HFFc6 (cell line): ENCODE data around the gene CAPN8. TPM values are rescaled to one million over a fixed set of nuclear protein-coding genes. Genes with fewer than 3 reads are reported as not detected.

ENCODE experiments used
- DNase-seq: peaks from one replicate; pipeline ENCODE4 v3.0.0-alpha.2; 2018
- H3K27ac Mint-ChIP-seq: 2 replicates; pipeline ENCODE4 v1.8.0; 2020; ENCODE audit warnings: mild to moderate bottlenecking, mixed read lengths
- H3K27me3 Mint-ChIP-seq: 2 replicates; pipeline ENCODE4 v1.8.0; 2021; ENCODE audit warnings: mild to moderate bottlenecking, moderate library complexity, mixed read lengths; ENCODE audit not compliant: insufficient read depth
- H3K36me3 Mint-ChIP-seq: 2 replicates; pipeline ENCODE4 v1.8.0; 2021; ENCODE audit warnings: low read depth, mixed read lengths
- H3K4me1 Mint-ChIP-seq: 2 replicates; pipeline ENCODE4 v1.8.0; 2020; ENCODE audit warnings: low read depth, mixed read lengths
- H3K4me3 Mint-ChIP-seq: 2 replicates; pipeline ENCODE4 v1.8.0; 2020; ENCODE audit warnings: mild to moderate bottlenecking, moderate library complexity, mixed read lengths
- H3K9me3 Mint-ChIP-seq: 2 replicates; pipeline ENCODE4 v1.8.0; 2020; ENCODE audit warnings: mild to moderate bottlenecking, mixed read lengths
- CTCF ChIP-seq: fragments of 200-600 bp; sonication (generic); IDR thresholded peaks from 2 replicates; pipeline ENCODE4 v1.5.0; 2021; ENCODE audit warnings: antibody characterized with exemption, mild to moderate bottlenecking
- total RNA-seq, 6 experiments: library from RNA; stranded (reverse); fragmentation: NEBNext Ultra II Directional; extraction: Animal tissue kit (Norgen Biotek cat#: 25700); gene quantifications; 2 replicates in 1 of 6; 3 replicates in 5 of 6; pipeline ENCODE4 v1.2.3, GENCODE V29; 2021

CAPN8 gene
- total RNA-seq, 6 experiments from 2014 or later, result not detected

- DNase-seq, result no peak
- Mint-ChIP-seq H3K4me1 (no peaks in the 10 kb centered on the region), H3K36me3 (no peaks in the 10 kb centered on the region), H3K9me3 (no peaks in the 10 kb centered on the region), H3K4me3 (no peak overlapping the region), H3K27me3 (peaks cover 31% of the 10 kb centered on the region), H3K27ac (no peak overlapping the region)
- no peak for TF ChIP-seq CTCF
Measured at GRCh38 chr1:223553957-223554356, 111.5 kb downstream of the CAPN8 start.

GRCh38 chr1:223551610-223552009 is 113.9 kb downstream of the CAPN8 start:
- Mint-ChIP-seq H3K36me3 (no peaks in the 10 kb centered on the region), H3K27ac (no peak overlapping the region)
- DNase-seq, result no peak

GRCh38 chr1:223549740-223550139 is 115.8 kb downstream of the CAPN8 start:
- H3K9me3 Mint-ChIP-seq, result no peaks in the 10 kb centered on the region
- H3K36me3 Mint-ChIP-seq, result no peaks in the 10 kb centered on the region
- no peaks in the 10 kb centered on the region for H3K4me1 Mint-ChIP-seq
- DNase-seq, result no peak
- no peak overlapping the region for H3K27ac Mint-ChIP-seq
- H3K27me3 Mint-ChIP-seq, result peaks cover 50% of the 10 kb centered on the region
- TF ChIP-seq CTCF, result no peak
- no peak overlapping the region for H3K4me3 Mint-ChIP-seq

More at GRCh38 chr1:223551610-223552009, 113.9 kb downstream of the CAPN8 start:
- no peak overlapping the region for H3K4me3 Mint-ChIP-seq
- H3K27me3 Mint-ChIP-seq, result peaks cover 43% of the 10 kb centered on the region
- no peaks in the 10 kb centered on the region for H3K9me3 Mint-ChIP-seq
- no peak for TF ChIP-seq CTCF
- no peaks in the 10 kb centered on the region for H3K4me1 Mint-ChIP-seq

GRCh38 chr1:223547316-223548114 is 118.0 kb downstream of the CAPN8 start:
- Mint-ChIP-seq H3K4me1 (no peaks in the 10 kb centered on the region), H3K27me3 (peaks cover 36% of the 10 kb centered on the region), H3K4me3 (no peak overlapping the region), H3K27ac (no peak overlapping the region), H3K9me3 (no peaks in the 10 kb centered on the region), H3K36me3 (no peaks in the 10 kb centered on the region)
- no peak for DNase-seq
- no peak for TF ChIP-seq CTCF

GRCh38 chr1:223545343-223545742 is 120.2 kb downstream of the CAPN8 start:
- no peak overlapping the region for H3K4me3 Mint-ChIP-seq
- TF ChIP-seq CTCF, result no peak
- H3K27ac Mint-ChIP-seq, result no peak overlapping the region
- no peak for DNase-seq
- no peaks in the 10 kb centered on the region for H3K9me3 Mint-ChIP-seq
- H3K27me3 Mint-ChIP-seq, result peaks cover 39% of the 10 kb centered on the region
- H3K36me3 Mint-ChIP-seq, result no peaks in the 10 kb centered on the region
- no peaks in the 10 kb centered on the region for H3K4me1 Mint-ChIP-seq
